HepG2 (cell line): ENCODE measurements around the gene BCCIP. TPM values are rescaled to one million over a fixed set of nuclear protein-coding genes. Genes with fewer than 3 reads are reported as not detected.
A peak's percentile ranks its signal among the peaks of the same experiment; 100 is the strongest.

Experiments
- ATAC-seq: fragments of 200-7000 bp; cut with Tn5 transposase; 3 replicates; pipeline ENCODE4 v1.9.1; 2020; ENCODE audit warnings: mild to moderate bottlenecking, moderate library complexity
- BruUV-seq: library from RNA; stranded (reverse); fragments of 400-500 nt; replicated peaks from 2 replicates; lab custom pipeline; 2021; lab: Mats Ljungman, UMichigan
- CTCF ChIA-PET: fragments of 300-600 bp; formaldehyde crosslinking; extraction: SDS; loops from one replicate; lab custom pipeline; 2021; ENCODE audit warnings: low total read pairs, inconsistent platforms, low intra/inter-chr PET ratio; lab: Yijun Ruan, JAX
- POLR2A ChIA-PET: fragments of 350-600 bp; sonication (Branson Sonifier 250); formaldehyde crosslinking; loops from one replicate; lab custom pipeline; 2020; ENCODE audit warnings: antibody characterized with exemption, inconsistent platforms; lab: Yijun Ruan, JAX
- DNase-seq: peaks from one replicate; pipeline ENCODE4 v3.0.0-alpha.2; 2015; ENCODE audit warnings: low spot score
- FAIRE-seq: peaks from 3 replicates; lab custom pipeline; 2011; peaks lifted over from hg19 to GRCh38; lab: Jason Lieb, UNC
- H2AFZ ChIP-seq: one replicate; pipeline ENCODE4 v1.6.1; 2011; ENCODE audit warnings: low read length, inconsistent platforms
- H3K27ac ChIP-seq: fragments of 300-600 bp; 3 replicates; pipeline ENCODE4 v1.8.0; 2011; ENCODE audit warnings: mixed run types, mild to moderate bottlenecking, mixed read lengths, low read length, inconsistent platforms; ENCODE audit not compliant: insufficient read depth; ENCODE audit errors: extremely low read length
- H3K27me3 ChIP-seq, 2 experiments: fragments of 200-600 bp in 1 of 2; 2 replicates in 1 of 2; 3 replicates in 1 of 2; pipeline versions ENCODE4 v1.6.0 to v1.8.0; 2011; ENCODE audit warnings: low read length in 2 of 2, mild to moderate bottlenecking in 2 of 2, moderate library complexity in 2 of 2, inconsistent platforms in 1 of 2; ENCODE audit not compliant: insufficient read depth in 2 of 2, control insufficient read depth in 1 of 2
- H3K36me3 ChIP-seq, 2 experiments: fragments of 200-600 bp in 1 of 2; replicated peaks in 1 of 2; 2 replicates in 1 of 2; 3 replicates in 1 of 2; pipeline versions ENCODE4 v1.5.1 to v1.8.0; 2011; ENCODE audit warnings: low read length in 2 of 2, inconsistent platforms in 1 of 2; ENCODE audit not compliant: insufficient read depth in 2 of 2, control insufficient read depth in 1 of 2
- H3K4me1 ChIP-seq: 2 replicates; pipeline ENCODE4 v1.5.1; 2012; ENCODE audit warnings: low read length, inconsistent platforms; ENCODE audit not compliant: insufficient read depth
- H3K4me2 ChIP-seq: 2 replicates; pipeline ENCODE4 v1.6.0; 2011; ENCODE audit warnings: low read depth, low read length, inconsistent platforms
- H3K4me3 ChIP-seq, 3 experiments: fragments of 200-600 bp in 1 of 3; sonication (generic), shearing (Covaris generic) in 1 of 3; replicated peaks in 1 of 3; 2 replicates each; pipeline ENCODE4 v1.5.1; 2011 to 2016; ENCODE audit warnings: low read length in 3 of 3, inconsistent platforms in 2 of 3, low read depth in 2 of 3, mild to moderate bottlenecking in 2 of 3, control low read depth in 1 of 3, mixed read lengths in 1 of 3; ENCODE audit not compliant: insufficient read depth in 1 of 3
- H3K79me2 ChIP-seq: one replicate; pipeline ENCODE4 v1.6.1; 2011; ENCODE audit warnings: low read length, inconsistent platforms; ENCODE audit not compliant: insufficient read depth
- H3K9ac ChIP-seq: 2 replicates; pipeline ENCODE4 v1.6.0; 2011; ENCODE audit warnings: mild to moderate bottlenecking, low read depth, low read length, inconsistent platforms; ENCODE audit not compliant: insufficient read depth
- H3K9me3 ChIP-seq: 2 replicates; pipeline ENCODE4 v1.5.1; 2012; ENCODE audit warnings: mild to moderate bottlenecking, low read length
- H4K20me1 ChIP-seq: 2 replicates; pipeline ENCODE4 v1.6.0; 2011; ENCODE audit warnings: inconsistent platforms, mild to moderate bottlenecking, low read length, moderate library complexity; ENCODE audit not compliant: insufficient read depth
- CBX2 ChIP-seq, 2 experiments: fragments of 200-600 bp in 1 of 2; sonication (generic); formaldehyde crosslinking in 1 of 2; IDR thresholded peaks; 2 replicates each; pipeline versions ENCODE4 v1.7.0 to v1.8.1; 2018 to 2022; ENCODE audit warnings: low read depth in 2 of 2, low read length in 1 of 2, mild to moderate bottlenecking in 1 of 2, missing genetic modification reagents in 1 of 2
- GLI4 ChIP-seq: sonication (generic); formaldehyde crosslinking; IDR thresholded peaks from 2 replicates; pipeline ENCODE4 v1.5.1; 2020; ENCODE audit warnings: missing genetic modification reagents, mild to moderate bottlenecking, moderate library complexity, borderline replicate concordance
- HOXD1 ChIP-seq: sonication (generic); formaldehyde crosslinking; IDR thresholded peaks from 2 replicates; pipeline ENCODE4 v1.5.0; 2020; ENCODE audit warnings: missing genetic modification reagents
- JARID2 ChIP-seq: sonication (generic); formaldehyde crosslinking; IDR thresholded peaks from 2 replicates; pipeline ENCODE4 v1.8.1; 2023; ENCODE audit warnings: missing genetic modification reagents, inconsistent platforms; ENCODE audit not compliant: insufficient replicate concordance
- LCORL ChIP-seq, 2 experiments: fragments of 450-650 bp in 1 of 2; sonication (generic) in 1 of 2; formaldehyde crosslinking in 1 of 2; IDR thresholded peaks; 2 replicates each; pipeline versions ENCODE4 v1.5.0 to v1.6.1; 2017 to 2020; ENCODE audit warnings: antibody characterized with exemption in 1 of 2, missing genetic modification reagents in 1 of 2
- MAF1 ChIP-seq: sonication (generic); formaldehyde crosslinking; IDR thresholded peaks from 2 replicates; pipeline ENCODE4 v1.5.0; 2020; ENCODE audit warnings: missing genetic modification reagents, borderline replicate concordance
- POLR2AphosphoS5 ChIP-seq: IDR thresholded peaks from 2 replicates; pipeline ENCODE4 v1.6.1; 2012; ENCODE audit warnings: low read depth, low read length
- RFXANK ChIP-seq: IDR thresholded peaks from 2 replicates; pipeline ENCODE4 v1.6.1; 2016
- SP5 ChIP-seq: IDR thresholded peaks from 2 replicates; pipeline ENCODE4 v1.6.1; 2016; ENCODE audit warnings: low read depth, borderline replicate concordance
- TGIF2 ChIP-seq: IDR thresholded peaks from 2 replicates; pipeline ENCODE4 v1.6.1; 2016; ENCODE audit warnings: control low read depth, missing compliant biosample characterization
- ZNF354B ChIP-seq: sonication (generic); formaldehyde crosslinking; IDR thresholded peaks from 2 replicates; pipeline ENCODE4 v1.8.0; 2022; ENCODE audit warnings: mild to moderate bottlenecking, missing genetic modification reagents
- ZSCAN25 ChIP-seq: sonication (generic); formaldehyde crosslinking; IDR thresholded peaks from 2 replicates; pipeline ENCODE4 v1.8.0; 2022; ENCODE audit warnings: mild to moderate bottlenecking, missing genetic modification reagents
- WGBS: methylation state at CpG from one replicate; pipeline ENCODE4 v1.1.6; 2017; ENCODE audit warnings: low lambda C conversion rate; 5-methylcytosine and 5-hydroxymethylcytosine counted together
- in situ Hi-C: cut with HindIII; loops from 2 replicates; pipeline ENCODE4 v1.10.0; 2017; ENCODE audit warnings: low pct_unique_long_range_greater_than_20kb; ENCODE audit not compliant: extremely low pct_ligation_motif_present
- intact Hi-C: fragments of 100-400 bp; cut with micrococcal nuclease; formaldehyde crosslinking; loops from one replicate; pipeline ENCODE4 v1.10.0; 2022; ENCODE audit not compliant: unreplicated experiment
- polyA plus RNA-seq, 8 experiments: library from polyadenylated mRNA; depleted of rRNA in 3 of 8; stranded (reverse) in 7 of 8; unstranded in 1 of 8; fragments of >200 nt; fragmentation: Illumina TruSeq in 4 of 8; extraction: Trizol in 4 of 8; gene quantifications; 2 replicates each; pipeline versions ENCODE4 v1.2.1 to v1.2.3, GENCODE V29; 2011 to 2016; ENCODE audit warnings: low read depth in 4 of 8, missing spikeins in 1 of 8, mixed read lengths in 1 of 8; ENCODE audit not compliant: insufficient read depth in 1 of 8
- total RNA-seq, 5 experiments: library from RNA; depleted of rRNA; stranded (reverse); fragments of >200 nt; fragmentation: Illumina TruSeq; extraction: Trizol; gene quantifications; 2 replicates each; pipeline ENCODE4 v1.2.3, GENCODE V29; 2016; ENCODE audit warnings: low read depth in 1 of 5
- TF ChIP-seq, protein P1 (sequence below): sonication (generic); formaldehyde crosslinking; IDR thresholded peaks from 2 replicates; pipeline ENCODE4 v1.4.0; 2020; ENCODE audit warnings: missing genetic modification reagents, low read depth, mild to moderate bottlenecking, borderline replicate concordance
- TF ChIP-seq, protein P2 (sequence below): sonication (generic); formaldehyde crosslinking; conservative IDR thresholded peaks from 2 replicates; pipeline ENCODE4 v1.8.1; 2023; ENCODE audit warnings: missing genetic modification reagents

Gene BCCIP
- total and polyA plus RNA-seq, 2 of the 13 experiments (the other 11 are each of a cell fraction or from before 2014, with no cell fraction given), result 37.0 to 132 TPM

DNA sequence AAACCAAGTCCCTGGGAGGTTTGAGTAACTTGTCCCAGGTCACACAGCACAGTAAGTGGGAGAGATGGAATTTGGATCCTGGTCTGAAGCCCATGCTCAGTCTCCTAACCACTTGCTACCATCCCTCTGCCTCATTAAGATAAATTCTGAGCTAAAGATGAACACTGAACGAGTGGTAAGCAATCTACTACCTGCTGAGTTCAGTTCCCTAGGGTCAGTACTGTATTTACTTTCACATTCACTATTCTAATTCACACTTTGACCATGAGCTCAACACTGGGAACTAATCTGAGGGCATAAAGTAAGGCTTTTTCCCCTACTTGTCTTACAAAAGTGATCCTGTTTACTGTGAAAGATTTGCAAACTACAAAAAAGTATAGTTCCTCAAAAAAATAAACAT is 2.6 kb upstream of the BCCIP start (continued):
- no peak for TF ChIP-seq HOXD1 (CRISPR knock-in tag)
- TF ChIP-seq, protein P1, sequence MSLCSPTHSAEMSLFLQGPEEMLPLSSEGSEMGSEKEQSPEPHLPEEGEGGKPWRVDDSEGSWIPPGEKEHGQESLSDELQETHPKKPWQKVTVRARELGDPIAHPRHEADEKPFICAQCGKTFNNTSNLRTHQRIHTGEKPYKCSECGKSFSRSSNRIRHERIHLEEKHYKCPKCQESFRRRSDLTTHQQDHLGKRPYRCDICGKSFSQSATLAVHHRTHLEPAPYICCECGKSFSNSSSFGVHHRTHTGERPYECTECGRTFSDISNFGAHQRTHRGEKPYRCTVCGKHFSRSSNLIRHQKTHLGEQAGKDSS (CRISPR knock-in tag), result no peak
- TF ChIP-seq ZNF354B (CRISPR knock-in tag), result no peak
- no peak for TF ChIP-seq SP5 (CRISPR knock-in tag)
- no peak for TF ChIP-seq CBX2 (IDR thresholded peaks at IDR 0.05; ENCODE audit: low read depth, low read length)
- TF ChIP-seq CBX2 (CRISPR knock-in tag; IDR thresholded peaks at IDR 0.05; ENCODE audit: low read depth), result no peak
- no peak for TF ChIP-seq JARID2 (CRISPR knock-in tag)
- TF ChIP-seq ZSCAN25 (CRISPR knock-in tag), result no peak
- TF ChIP-seq POLR2AphosphoS5, result no peak
- TF ChIP-seq TGIF2 (CRISPR knock-in tag), result no peak

DNA sequence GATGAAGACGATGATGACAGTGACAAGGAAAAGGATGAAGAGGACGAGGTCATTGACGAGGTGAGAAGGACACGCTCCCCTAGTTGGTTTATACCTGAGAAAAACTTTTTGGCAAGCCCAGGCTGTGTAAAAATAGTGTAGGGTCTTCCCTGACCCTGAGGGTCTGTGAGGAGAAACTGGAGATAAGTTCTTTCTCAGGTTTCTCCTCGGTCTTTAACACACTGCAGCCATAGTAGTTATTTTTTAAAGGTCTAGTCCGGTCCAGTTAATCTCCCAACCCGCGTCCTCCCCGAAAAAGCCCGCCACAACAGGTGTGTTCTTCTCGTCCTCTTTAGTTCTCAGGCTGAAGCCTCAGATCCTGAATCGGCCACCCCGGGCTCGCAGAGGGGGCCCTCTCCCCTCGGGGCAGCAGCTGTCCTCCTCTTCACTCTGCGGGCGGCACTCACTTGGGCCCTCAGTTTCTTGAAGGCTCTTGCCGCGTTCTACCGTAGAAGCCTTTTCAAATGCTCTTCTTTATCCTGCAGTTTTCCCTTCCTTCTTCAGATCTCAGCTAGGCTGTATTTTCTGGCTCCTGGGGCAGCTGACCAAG is 411 bp downstream of the BCCIP start:
- Histone ChIP-seq H3K79me2 (peaks cover 45% of the 10 kb centered on the region), H4K20me1 (peaks cover 10% of the 10 kb centered on the region; the same call in 1 of the 2 replicates), H3K9me3 (no peaks in the 10 kb centered on the region), H3K27ac (peak overlapping the region; percentile 95), H3K27me3 (no peaks in the 10 kb centered on the region; a peak in 1 of 5 replicates), H3K9ac (peak overlapping the region; percentile 98), H3K36me3 (peaks cover 18% of the 10 kb centered on the region in 2 experiments), H3K4me1 (peaks cover 52% of the 10 kb centered on the region), H3K4me3 (peak overlapping the region; percentile 89 to 92 (median 91)), H3K4me2 (peak overlapping the region; percentile 85), H2AFZ (peak overlapping the region; percentile 100)
- DNase-seq (no peak), ATAC-seq (peak; percentile 14), FAIRE-seq (no peak)
- ChIA-PET CTCF (no interaction called here), POLR2A (interaction anchor here (0.9 to 2.0 kb wide), 6 partner anchors 8 to 104 kb away, joined by 3 to 9 read pairs (median 4); partner anchors contain the start of gene EDRF1)
- TSS peak; percentile 77 for BruUV-seq
- intact Hi-C loops, result loop anchor here (10.0 kb wide), 2 partner anchors 49 to 79 kb away; partner anchors contain the start of gene MMP21
- in situ Hi-C loops, result no loop called here
- 2% methylated on average over 20 of the region's 20 CpGs for WGBS
- TF ChIP-seq MAF1 (CRISPR knock-in tag), result no peak
- 0 out of 2 replicates have a peak, but pooled peaks have one; percentile 3 for TF ChIP-seq GLI4 (CRISPR knock-in tag)
- no peak for TF ChIP-seq LCORL (IDR thresholded peaks at IDR 0.05)
- TF ChIP-seq LCORL (CRISPR knock-in tag; IDR thresholded peaks at IDR 0.05), result peak; percentile 52; the same call in 1 of the 2 replicates
- TF ChIP-seq, protein P2, sequence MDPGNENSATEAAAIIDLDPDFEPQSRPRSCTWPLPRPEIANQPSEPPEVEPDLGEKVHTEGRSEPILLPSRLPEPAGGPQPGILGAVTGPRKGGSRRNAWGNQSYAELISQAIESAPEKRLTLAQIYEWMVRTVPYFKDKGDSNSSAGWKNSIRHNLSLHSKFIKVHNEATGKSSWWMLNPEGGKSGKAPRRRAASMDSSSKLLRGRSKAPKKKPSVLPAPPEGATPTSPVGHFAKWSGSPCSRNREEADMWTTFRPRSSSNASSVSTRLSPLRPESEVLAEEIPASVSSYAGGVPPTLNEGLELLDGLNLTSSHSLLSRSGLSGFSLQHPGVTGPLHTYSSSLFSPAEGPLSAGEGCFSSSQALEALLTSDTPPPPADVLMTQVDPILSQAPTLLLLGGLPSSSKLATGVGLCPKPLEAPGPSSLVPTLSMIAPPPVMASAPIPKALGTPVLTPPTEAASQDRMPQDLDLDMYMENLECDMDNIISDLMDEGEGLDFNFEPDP, result 0 out of 2 replicates have a peak, but pooled peaks have one; percentile 72
- no peak for TF ChIP-seq RFXANK
